Measurements from ENCODE around the gene CARD19. TPM values are rescaled to one million over a fixed set of nuclear protein-coding genes. Genes with fewer than 3 reads are reported as not detected.
"Not testable (repeated sequence)": the region's sequence is repeated elsewhere in the genome, so short reads cannot be mapped to it uniquely, and the experiment has no call there.

CARD19 gene
- total and polyA plus RNA-seq, 4 donors, result 47.7 to 92.3 (median 65.3) TPM

- ATAC-seq (ENCODE audit: low FRiP score) (no peak), DNase-seq (peak; percentile 46 to 56)
- Histone ChIP-seq H3K36me3 (ENCODE audit: control insufficient read depth in 1 of 2, insufficient read depth in 2 of 2, low read length in 1 of 2) (peaks cover 0 to 8% of the 10 kb centered on the region in 2 donors), H3K4me3 (ENCODE audit: low read length in 2 of 2) (no peak overlapping the region), H3K4me1 (ENCODE audit: control insufficient read depth in 1 of 2, insufficient read depth in 2 of 2, low read length in 2 of 2) (no peaks in the 10 kb centered on the region), H3K9me3 (ENCODE audit: control insufficient read depth, low read length) (no peaks in the 10 kb centered on the region), H3K27me3 (ENCODE audit: control insufficient read depth in 1 of 2, insufficient read depth in 2 of 2, low read length in 1 of 2) (no peaks in the 10 kb centered on the region), H3K27ac (ENCODE audit: low read depth in 1 of 2, low read length in 2 of 2) (no peak overlapping the region)
- intact Hi-C loops (cut with DNase I), result no loop called here
- 80 to 85% methylated on average over 13 of the region's 13 CpGs for WGBS, 2 donors
Observed at GRCh38 chr9:93112864-93113389, 16.9 kb downstream of the CARD19 start.

- intact Hi-C loops (cut with DNase I), result no loop called here
Observed at GRCh38 chr9:93114169-93114983, 18.4 kb downstream of the CARD19 start.

GRCh38 chr9:93114984-93115335 is 18.9 kb downstream of the CARD19 start:
- no peak overlapping the region for H3K4me3 ChIP-seq (ENCODE audit: low read length in 2 of 2)
- WGBS, 2 donors, result 89 to 93% methylated on average over 5 of the region's 5 CpGs
- H3K27me3 ChIP-seq (ENCODE audit: control insufficient read depth in 1 of 2, insufficient read depth in 2 of 2, low read length in 1 of 2), result no peaks in the 10 kb centered on the region
- H3K4me1 ChIP-seq (ENCODE audit: control insufficient read depth in 1 of 2, insufficient read depth in 2 of 2, low read length in 2 of 2), result no peaks in the 10 kb centered on the region
- DNase-seq, result peak in 1 of 2 donors; percentile 8
- H3K27ac ChIP-seq (ENCODE audit: low read depth in 1 of 2, low read length in 2 of 2), result no peak overlapping the region
- no peak for ATAC-seq (ENCODE audit: low FRiP score)
- peaks cover 0 to 8% of the 10 kb centered on the region in 2 donors for H3K36me3 ChIP-seq (ENCODE audit: control insufficient read depth in 1 of 2, insufficient read depth in 2 of 2, low read length in 1 of 2)
- intact Hi-C loops (cut with DNase I), result no loop called here
- H3K9me3 ChIP-seq (ENCODE audit: control insufficient read depth, low read length), result no peaks in the 10 kb centered on the region

More at GRCh38 chr9:93114169-93114983, 18.4 kb downstream of the CARD19 start:
- Histone ChIP-seq H3K27ac (ENCODE audit: low read depth in 1 of 2, low read length in 2 of 2) (no peak overlapping the region), H3K4me3 (ENCODE audit: low read length in 2 of 2) (no peak overlapping the region), H3K9me3 (ENCODE audit: control insufficient read depth, low read length) (no peaks in the 10 kb centered on the region), H3K27me3 (ENCODE audit: control insufficient read depth in 1 of 2, insufficient read depth in 2 of 2, low read length in 1 of 2) (no peaks in the 10 kb centered on the region), H3K36me3 (ENCODE audit: control insufficient read depth in 1 of 2, insufficient read depth in 2 of 2, low read length in 1 of 2) (peaks cover 0 to 8% of the 10 kb centered on the region in 2 donors), H3K4me1 (ENCODE audit: control insufficient read depth in 1 of 2, insufficient read depth in 2 of 2, low read length in 2 of 2) (no peaks in the 10 kb centered on the region)
- DNase-seq (peak; percentile 59 to 69), ATAC-seq (ENCODE audit: low FRiP score) (no peak)
- 86 to 87% methylated on average over 15 to 17 of the region's 17 CpGs for WGBS, 2 donors

- H3K4me3 ChIP-seq (ENCODE audit: low read length in 2 of 2), result no peak overlapping the region
- intact Hi-C loops (cut with DNase I), result loop anchor here in 1 of 2 donors (1.0 kb wide), 1 partner anchor 18 kb away; no protein-coding TSS in a partner anchor
- no peaks in the 10 kb centered on the region for H3K9me3 ChIP-seq (ENCODE audit: control insufficient read depth, low read length)
- no peak for ATAC-seq (ENCODE audit: low FRiP score)
- H3K36me3 ChIP-seq (ENCODE audit: control insufficient read depth in 1 of 2, insufficient read depth in 2 of 2, low read length in 1 of 2), result peaks cover 0 to 6% of the 10 kb centered on the region in 2 donors
- no peak overlapping the region for H3K27ac ChIP-seq (ENCODE audit: low read depth in 1 of 2, low read length in 2 of 2)
- H3K4me1 ChIP-seq (ENCODE audit: control insufficient read depth in 1 of 2, insufficient read depth in 2 of 2, low read length in 2 of 2), result no peaks in the 10 kb centered on the region
- DNase-seq, result peak in 1 of 2 donors; percentile 14
- 0 to 32% methylated on average over 2 to 3 of the region's 3 CpGs for WGBS, 2 donors
- H3K27me3 ChIP-seq (ENCODE audit: control insufficient read depth in 1 of 2, insufficient read depth in 2 of 2, low read length in 1 of 2), result no peaks in the 10 kb centered on the region
Observed at GRCh38 chr9:93115486-93116071, 19.6 kb downstream of the CARD19 start.

- DNase-seq (peak; percentile 83 to 93), ATAC-seq (ENCODE audit: low FRiP score) (peak; percentile 40)
- H3K9me3 ChIP-seq (ENCODE audit: control insufficient read depth, low read length), result no peaks in the 10 kb centered on the region
- WGBS, 2 donors, result 69 to 71% methylated on average over 15 to 17 of the region's 17 CpGs
- intact Hi-C loops (cut with DNase I), result loop anchor here in 1 of 2 donors (1.0 kb wide), 1 partner anchor 19 kb away; no protein-coding TSS in a partner anchor
- no peak overlapping the region for H3K27ac ChIP-seq (ENCODE audit: low read depth in 1 of 2, low read length in 2 of 2)
- H3K27me3 ChIP-seq (ENCODE audit: control insufficient read depth in 1 of 2, insufficient read depth in 2 of 2, low read length in 1 of 2), result no peaks in the 10 kb centered on the region
- no peaks in the 10 kb centered on the region for H3K4me1 ChIP-seq (ENCODE audit: control insufficient read depth in 1 of 2, insufficient read depth in 2 of 2, low read length in 2 of 2)
- no peak overlapping the region for H3K4me3 ChIP-seq (ENCODE audit: low read length in 2 of 2)
- H3K36me3 ChIP-seq (ENCODE audit: control insufficient read depth in 1 of 2, insufficient read depth in 2 of 2, low read length in 1 of 2), result peaks cover 0 to 3% of the 10 kb centered on the region in 2 donors
Observed at GRCh38 chr9:93116072-93116961, 20.3 kb downstream of the CARD19 start.

- 84 to 89% methylated on average over 9 of the region's 9 CpGs for WGBS, 2 donors
- intact Hi-C loops (cut with DNase I), result not testable (repeated sequence)
Observed at GRCh38 chr9:93117521-93117920, 21.5 kb downstream of the CARD19 start.

GRCh38 chr9:93117924-93118862 is 22.2 kb downstream of the CARD19 start:
- no peaks in the 10 kb centered on the region for H3K9me3 ChIP-seq (ENCODE audit: control insufficient read depth, low read length)
- H3K27ac ChIP-seq (ENCODE audit: low read depth in 1 of 2, low read length in 2 of 2), result no peak overlapping the region
- intact Hi-C loops (cut with DNase I), result no loop called here
- H3K4me3 ChIP-seq (ENCODE audit: low read length in 2 of 2), result no peak overlapping the region
- peak; percentile 31 to 51 for DNase-seq
- H3K4me1 ChIP-seq (ENCODE audit: control insufficient read depth in 1 of 2, insufficient read depth in 2 of 2, low read length in 2 of 2), result no peaks in the 10 kb centered on the region
- no peak for ATAC-seq (ENCODE audit: low FRiP score)
- 90 to 94% methylated on average over 12 of the region's 12 CpGs for WGBS, 2 donors
- peaks cover 0 to 4% of the 10 kb centered on the region in 2 donors for H3K36me3 ChIP-seq (ENCODE audit: control insufficient read depth in 1 of 2, insufficient read depth in 2 of 2, low read length in 1 of 2)
- no peaks in the 10 kb centered on the region for H3K27me3 ChIP-seq (ENCODE audit: control insufficient read depth in 1 of 2, insufficient read depth in 2 of 2, low read length in 1 of 2)

More at GRCh38 chr9:93117521-93117920, 21.5 kb downstream of the CARD19 start:
- DNase-seq, result peak; percentile 20 to 24
- not testable (repeated sequence) for ATAC-seq (ENCODE audit: low FRiP score); H3K9me3 ChIP-seq (ENCODE audit: control insufficient read depth, low read length); H3K4me3 ChIP-seq (ENCODE audit: low read length in 2 of 2); H3K36me3 ChIP-seq (ENCODE audit: control insufficient read depth in 1 of 2, insufficient read depth in 2 of 2, low read length in 1 of 2); H3K27me3 ChIP-seq (ENCODE audit: control insufficient read depth in 1 of 2, insufficient read depth in 2 of 2, low read length in 1 of 2); H3K4me1 ChIP-seq (ENCODE audit: control insufficient read depth in 1 of 2, insufficient read depth in 2 of 2, low read length in 2 of 2); H3K27ac ChIP-seq (ENCODE audit: low read depth in 1 of 2, low read length in 2 of 2)

All from aorta (tissue), 5 donors.